GM21786 (cell line): ENCODE data around the gene POU3F2.

ENCODE experiments used
- ATAC-seq: cut with Tn5 transposase; IDR thresholded peaks from one replicate; pipeline ENCODE4 v1.9.1; 2021; ENCODE audit not compliant: unreplicated experiment

POU3F2 gene

GRCh38 chr6:98830146-98830545, 4.2 kb upstream of the POU3F2 start:
- ATAC-seq, result no peak

DNA sequence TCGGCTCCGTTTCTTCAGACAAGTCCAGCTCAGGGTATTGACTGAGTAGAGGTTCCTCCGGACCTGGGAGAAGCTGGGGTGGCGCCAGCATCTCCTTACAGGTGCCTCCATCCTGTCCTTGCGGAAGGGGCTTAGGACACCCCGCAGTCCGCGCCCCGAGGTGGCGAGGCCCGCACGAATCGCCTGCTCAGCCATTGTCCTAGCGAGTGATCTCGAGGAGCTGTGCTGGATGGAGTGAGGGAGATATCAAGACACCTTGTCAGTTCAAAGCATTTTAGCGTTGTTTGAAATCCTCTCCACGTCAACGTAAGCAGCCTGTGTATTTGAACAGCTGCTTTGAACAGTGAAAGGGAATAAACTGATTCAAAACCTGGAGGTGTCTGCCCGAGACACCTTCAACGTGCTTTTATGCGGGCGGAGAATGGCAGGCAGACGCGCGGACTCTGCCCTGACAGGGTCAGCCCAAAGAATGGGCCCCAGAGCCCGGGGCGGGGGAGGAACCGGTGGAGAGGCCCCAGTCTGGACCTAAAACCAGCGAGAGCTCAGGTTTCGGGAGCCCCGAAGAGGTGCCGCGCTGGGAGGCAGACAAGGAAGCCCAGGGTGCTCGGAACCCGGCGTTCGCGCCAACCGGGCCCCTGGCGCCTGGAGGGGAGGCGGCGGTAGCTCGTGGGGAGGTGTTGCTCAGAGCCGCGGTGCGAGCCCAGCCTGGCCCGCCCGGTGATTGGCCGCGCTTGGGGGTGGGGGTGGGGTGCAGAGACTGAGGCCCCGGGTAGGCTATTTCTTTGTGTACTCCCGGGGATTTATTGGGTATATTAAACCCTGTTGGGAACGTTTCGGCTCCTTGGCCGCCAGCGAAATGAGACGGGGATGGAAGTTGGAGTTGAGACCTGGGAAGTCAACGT, 3.1 kb upstream of the POU3F2 start:
- ATAC-seq, result no peak

- no peak for ATAC-seq
Observed at GRCh38 chr6:98831959-98832283, 2.5 kb upstream of the POU3F2 start.

DNA sequence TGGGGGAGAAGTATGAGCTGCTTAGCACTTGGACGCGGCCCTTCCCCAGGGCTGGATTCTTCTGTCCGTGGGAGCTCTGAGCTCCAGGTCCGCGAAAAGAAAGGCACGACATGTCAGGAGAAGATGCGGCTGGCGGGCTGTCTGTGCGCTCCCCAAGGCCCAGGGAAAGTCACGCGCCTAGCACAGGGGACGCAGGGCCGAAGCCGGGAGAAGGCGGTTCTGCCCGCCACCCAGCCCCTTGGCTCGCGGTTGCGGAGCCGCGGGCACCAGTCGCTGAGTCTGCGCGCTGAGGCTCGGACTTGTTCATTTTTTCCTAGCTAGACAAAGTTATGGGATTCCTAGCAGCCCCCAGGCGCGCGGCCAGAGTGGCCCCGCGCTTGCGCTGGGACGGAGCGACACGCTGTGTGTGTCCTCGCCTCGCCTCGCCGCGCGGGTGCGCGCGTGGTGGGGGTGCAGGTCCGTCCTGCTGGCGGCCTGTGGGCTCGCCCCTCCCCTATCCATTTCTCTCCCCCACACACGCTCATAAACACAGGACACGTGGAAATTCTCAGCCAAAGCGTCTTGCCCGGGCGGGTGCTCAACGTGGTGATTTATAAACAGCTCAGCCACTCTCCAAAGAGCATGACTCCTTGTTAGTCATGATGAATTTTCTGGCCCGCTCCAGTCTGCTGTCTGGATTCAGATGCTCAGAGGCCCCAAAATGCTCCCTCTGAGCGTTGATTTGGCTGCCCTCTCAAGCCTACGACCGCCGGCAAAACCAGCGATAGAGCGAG, 1.9 kb upstream of the POU3F2 start:
- no peak for ATAC-seq

GRCh38 chr6:98833057-98833306, 1.4 kb upstream of the POU3F2 start:
- no peak for ATAC-seq

- no peak for ATAC-seq
Observed at GRCh38 chr6:98833307-98834059, 891 bp upstream of the POU3F2 start.

- no peak for ATAC-seq
Observed at GRCh38 chr6:98835149-98836024, 1.0 kb downstream of the POU3F2 start.

DNA sequence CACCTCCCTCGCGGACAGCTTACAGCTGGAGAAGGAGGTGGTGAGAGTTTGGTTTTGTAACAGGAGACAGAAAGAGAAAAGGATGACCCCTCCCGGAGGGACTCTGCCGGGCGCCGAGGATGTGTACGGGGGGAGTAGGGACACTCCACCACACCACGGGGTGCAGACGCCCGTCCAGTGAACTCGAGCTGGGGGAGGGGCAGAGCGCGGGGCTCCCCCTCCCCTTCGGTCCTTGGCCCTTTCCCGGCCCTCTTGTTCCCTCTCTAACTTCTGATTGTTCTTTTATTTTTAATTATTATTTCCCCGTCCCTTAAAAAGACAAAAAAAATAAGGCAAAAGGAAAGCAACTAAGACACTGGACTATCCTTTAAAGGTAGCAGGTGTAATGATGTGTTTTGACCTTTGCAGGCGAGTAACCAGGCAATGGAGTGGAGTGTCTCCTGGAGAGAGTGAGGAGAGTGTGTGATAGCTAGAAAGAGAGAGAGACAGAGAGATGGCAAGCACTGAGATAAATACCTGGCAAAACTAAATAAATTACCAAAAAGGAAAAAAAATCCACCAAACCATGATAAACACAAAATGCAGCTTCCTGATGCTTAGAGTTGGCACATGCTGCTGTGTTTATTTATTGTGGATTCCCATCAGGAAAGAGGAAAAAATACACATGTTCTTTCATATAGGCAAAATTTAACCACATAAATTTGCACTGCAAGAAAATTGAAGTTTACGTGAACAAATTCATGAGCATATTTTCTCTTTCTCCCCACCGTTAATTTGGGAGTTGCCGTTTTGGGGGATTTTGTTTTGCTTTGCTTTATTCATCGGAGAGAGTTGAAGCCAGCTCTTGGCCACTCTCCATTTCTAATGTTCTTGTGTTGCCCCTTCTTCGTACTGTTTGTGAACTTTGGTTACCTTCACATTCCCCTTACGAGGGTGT, 1.9 kb downstream of the POU3F2 start:
- no peak for ATAC-seq

DNA sequence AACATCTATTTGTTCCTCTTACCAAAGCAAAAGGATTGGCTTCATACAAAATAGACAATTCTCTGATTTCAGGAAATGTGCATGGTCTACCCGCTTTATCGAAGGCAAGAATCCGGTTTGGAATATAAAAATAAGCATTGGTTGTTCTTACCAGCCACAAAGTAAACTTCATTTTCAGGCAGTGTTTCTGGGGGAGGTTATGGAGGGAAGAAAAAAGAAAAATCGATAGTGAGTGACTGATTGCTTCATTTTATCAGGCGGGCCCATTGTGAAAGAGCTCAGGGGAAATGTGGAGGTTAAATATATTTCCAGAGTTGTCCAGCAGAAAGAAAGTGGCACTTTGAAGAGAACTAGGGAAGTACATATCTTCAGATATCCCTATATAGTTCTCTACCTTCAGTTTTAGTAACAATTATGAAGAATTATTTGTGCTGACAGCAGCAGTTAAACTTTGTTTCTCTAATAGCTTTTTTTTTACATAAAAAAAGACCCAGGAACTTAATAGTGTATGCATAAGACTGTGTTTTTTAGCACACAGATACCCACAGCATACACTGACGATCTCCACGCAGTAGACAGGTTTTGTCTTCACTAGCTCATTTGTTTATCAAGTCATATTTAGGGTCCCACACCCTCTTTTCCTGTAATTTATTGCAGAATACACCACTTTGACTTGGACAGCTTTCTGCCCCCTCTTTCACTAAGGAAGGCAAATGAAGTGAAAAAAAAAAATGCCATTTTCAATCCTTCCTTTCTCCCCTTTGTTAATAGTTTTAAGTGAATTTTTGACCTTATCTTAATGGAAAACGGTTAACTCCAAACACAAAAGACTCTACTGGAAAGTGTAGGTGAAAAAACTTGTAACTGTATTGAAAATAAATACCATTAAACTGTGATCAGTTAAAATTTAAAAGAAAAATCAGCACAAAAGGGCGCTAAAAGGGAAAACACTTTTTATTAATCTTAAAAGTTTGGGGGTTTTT, 2.9 kb downstream of the POU3F2 start:
- ATAC-seq, result no peak

DNA sequence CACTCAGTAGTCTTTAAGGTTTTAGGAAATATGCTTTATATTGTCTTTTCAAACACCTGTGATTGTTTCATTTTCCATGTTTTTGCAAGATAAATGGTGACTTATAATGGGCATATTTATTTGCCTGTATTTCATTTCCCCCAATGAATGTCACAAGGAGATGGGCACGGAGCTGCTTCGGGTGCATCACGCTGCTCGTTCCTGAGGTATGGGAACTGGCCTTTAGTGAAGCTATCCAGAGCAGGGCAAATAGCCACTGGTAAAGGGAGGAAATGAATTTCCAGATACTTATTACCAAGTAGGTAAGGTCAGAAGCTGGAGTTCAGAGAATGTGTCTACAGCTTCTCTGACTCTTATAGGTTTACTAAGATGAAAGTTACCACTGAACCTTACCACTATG, 3.7 kb downstream of the POU3F2 start:
- no peak for ATAC-seq

GRCh38 chr6:98838975-98839374, 4.6 kb downstream of the POU3F2 start:
- no peak for ATAC-seq

GRCh38 chr6:98839781-98840361, 5.5 kb downstream of the POU3F2 start:
- ATAC-seq, result no peak

DNA sequence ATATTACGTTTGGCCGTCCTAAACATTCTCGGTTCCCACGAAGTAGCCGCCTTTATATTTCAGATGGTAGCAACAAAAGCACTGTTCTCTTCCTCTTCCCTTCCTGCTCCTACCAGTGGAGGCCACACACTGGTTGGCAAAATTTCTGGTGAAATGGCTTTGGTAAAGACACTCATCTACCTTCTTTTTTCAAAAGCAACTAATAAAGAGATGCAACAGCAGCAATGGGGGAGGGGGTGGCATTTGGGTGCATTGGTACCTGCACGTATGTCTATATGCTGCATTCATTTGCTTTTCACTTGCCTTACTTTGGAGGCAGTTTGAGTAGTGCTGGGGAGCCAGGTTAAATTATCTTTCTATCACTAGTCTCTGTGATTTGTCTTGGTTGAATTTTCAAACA, 6.0 kb downstream of the POU3F2 start:
- ATAC-seq, result no peak

DNA sequence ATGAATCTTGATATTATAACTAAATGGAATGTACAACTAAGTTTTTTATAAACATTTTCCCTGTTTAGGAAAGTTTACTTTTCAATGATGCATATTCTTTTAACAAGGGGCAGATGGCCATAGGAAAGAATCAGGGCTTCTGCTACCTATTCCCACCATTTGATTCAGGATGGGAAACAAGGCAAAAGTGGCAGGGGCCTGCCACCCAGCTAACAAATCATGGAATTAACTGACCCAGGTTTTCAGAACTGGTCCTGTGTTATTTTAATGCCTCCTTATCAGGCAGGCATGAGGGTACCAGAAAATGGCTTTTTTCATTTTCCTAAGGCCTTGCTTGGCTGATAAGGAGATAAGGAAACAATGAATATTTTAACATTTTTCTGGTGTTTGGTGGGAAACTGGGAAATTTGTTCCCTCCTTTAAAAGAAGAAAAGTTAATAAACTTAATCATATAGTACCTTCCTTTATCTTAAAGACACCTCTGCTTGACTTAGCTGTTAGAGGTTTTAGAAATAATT, 6.7 kb downstream of the POU3F2 start:
- ATAC-seq, result no peak

- ATAC-seq, result no peak
Observed at GRCh38 chr6:98841621-98842341, 7.4 kb downstream of the POU3F2 start.

GRCh38 chr6:98842342-98843180, 8.2 kb downstream of the POU3F2 start:
- ATAC-seq, result no peak
